ENCODE results near the gene C12orf60.
"Not testable (repeated sequence)": the region's sequence is repeated elsewhere in the genome, so short reads cannot be mapped to it uniquely, and the experiment has no call there.

DNA sequence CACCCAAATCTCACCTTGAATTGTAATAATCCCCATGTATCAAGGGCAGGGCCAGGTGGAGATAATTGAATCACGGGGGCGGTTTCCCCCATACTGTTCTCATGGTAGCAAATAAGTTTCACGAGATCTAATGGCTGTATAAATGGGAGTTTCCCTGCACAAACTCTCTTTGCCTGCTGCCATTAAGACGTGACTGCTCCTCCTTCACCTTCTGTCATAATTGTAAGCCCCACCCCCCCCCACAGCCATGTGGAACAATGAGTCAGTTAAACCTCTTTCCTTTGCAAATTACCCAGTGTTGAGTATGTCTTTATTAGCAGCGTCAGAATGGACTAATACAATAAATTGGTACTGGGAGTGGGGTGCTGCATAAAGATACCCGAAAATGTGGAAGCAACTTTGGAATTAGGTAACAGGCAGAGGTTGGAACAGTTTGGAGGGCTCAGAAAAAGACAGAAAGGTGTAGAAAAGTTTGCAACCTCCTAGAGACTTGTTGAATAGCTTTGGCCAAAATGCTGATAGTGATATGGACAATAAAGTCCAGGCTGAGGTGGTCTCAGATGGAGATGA, 43.7 kb upstream of the C12orf60 start:
- TF ChIP-seq, protein P1, sequence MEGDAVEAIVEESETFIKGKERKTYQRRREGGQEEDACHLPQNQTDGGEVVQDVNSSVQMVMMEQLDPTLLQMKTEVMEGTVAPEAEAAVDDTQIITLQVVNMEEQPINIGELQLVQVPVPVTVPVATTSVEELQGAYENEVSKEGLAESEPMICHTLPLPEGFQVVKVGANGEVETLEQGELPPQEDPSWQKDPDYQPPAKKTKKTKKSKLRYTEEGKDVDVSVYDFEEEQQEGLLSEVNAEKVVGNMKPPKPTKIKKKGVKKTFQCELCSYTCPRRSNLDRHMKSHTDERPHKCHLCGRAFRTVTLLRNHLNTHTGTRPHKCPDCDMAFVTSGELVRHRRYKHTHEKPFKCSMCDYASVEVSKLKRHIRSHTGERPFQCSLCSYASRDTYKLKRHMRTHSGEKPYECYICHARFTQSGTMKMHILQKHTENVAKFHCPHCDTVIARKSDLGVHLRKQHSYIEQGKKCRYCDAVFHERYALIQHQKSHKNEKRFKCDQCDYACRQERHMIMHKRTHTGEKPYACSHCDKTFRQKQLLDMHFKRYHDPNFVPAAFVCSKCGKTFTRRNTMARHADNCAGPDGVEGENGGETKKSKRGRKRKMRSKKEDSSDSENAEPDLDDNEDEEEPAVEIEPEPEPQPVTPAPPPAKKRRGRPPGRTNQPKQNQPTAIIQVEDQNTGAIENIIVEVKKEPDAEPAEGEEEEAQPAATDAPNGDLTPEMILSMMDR (IDR thresholded peaks at IDR 0.05; ENCODE audit: poor library complexity) = not testable (repeated sequence)
- not testable (repeated sequence) for TF ChIP-seq EZH2 (IDR thresholded peaks at IDR 0.05; ENCODE audit: borderline replicate concordance); EZH2phosphoT487 (IDR thresholded peaks at IDR 0.05; ENCODE audit: low read depth, severe bottlenecking, unreplicated experiment)
